ENCODE data around the gene SLC2A1.

GRCh38 chr1:43000271-43000670 lies 41.6 kb upstream of the SLC2A1 start:
- TF ChIP-seq CTCF (IDR thresholded peaks at IDR 0.05; ENCODE audit: low read depth, low read length, poor library complexity, severe bottlenecking) (no peak), EZH2phosphoT487 (IDR thresholded peaks at IDR 0.05; ENCODE audit: borderline replicate concordance, low read length) (no peak)

Data from DOHH2 (cell line).